Upper lobe of right lung (tissue), 1 donor: ENCODE data around the gene NUP133. TPM values are rescaled to one million over a fixed set of nuclear protein-coding genes. Genes with fewer than 3 reads are reported as not detected.

Experiments
- ATAC-seq: fragments of 200-7000 bp; cut with Tn5 transposase; one replicate; pipeline ENCODE4 v1.9.1; 2020; ENCODE audit warnings: mild to moderate bottlenecking, moderate library complexity
- DNase-seq: peaks from one replicate; pipeline ENCODE4 v3.0.0-alpha.2; 2020
- H3K27ac ChIP-seq: fragments of 200-600 bp; one replicate; pipeline ENCODE4 v1.8.0; 2022
- H3K27me3 ChIP-seq: fragments of 200-600 bp; one replicate; pipeline ENCODE4 v1.8.0; 2022; ENCODE audit warnings: mild to moderate bottlenecking
- H3K36me3 ChIP-seq: fragments of 200-600 bp; one replicate; pipeline ENCODE4 v1.8.0; 2022
- H3K4me1 ChIP-seq: fragments of 200-600 bp; one replicate; pipeline ENCODE4 v1.8.0; 2022
- H3K4me3 ChIP-seq: fragments of 200-600 bp; one replicate; pipeline ENCODE4 v1.8.0; 2022; ENCODE audit warnings: mild to moderate bottlenecking
- H3K9me3 ChIP-seq: fragments of 200-600 bp; one replicate; pipeline ENCODE4 v1.8.0; 2022
- CTCF ChIP-seq: fragments of 200-600 bp; IDR thresholded peaks from one replicate; pipeline ENCODE4 v1.8.0; 2022; ENCODE audit warnings: antibody characterized with exemption
- intact Hi-C: fragments of 100-400 bp; cut with DNase I; formaldehyde crosslinking; loops from one replicate; pipeline ENCODE4 v1.11.0; 2022
- total RNA-seq: library from RNA; stranded (reverse); fragmentation: NEBNext Ultra II Directional; extraction: Animal tissue kit (Norgen Biotek cat#: 25700); gene quantifications from one replicate; pipeline ENCODE4 v1.2.1, GENCODE V29; 2021
- donor health status: DM: no; HTN: yes; CAD: no; lungs with severe emphysema.

Gene NUP133
- total RNA-seq, 1 donor from 2014 or later, result 33.8 TPM

DNA sequence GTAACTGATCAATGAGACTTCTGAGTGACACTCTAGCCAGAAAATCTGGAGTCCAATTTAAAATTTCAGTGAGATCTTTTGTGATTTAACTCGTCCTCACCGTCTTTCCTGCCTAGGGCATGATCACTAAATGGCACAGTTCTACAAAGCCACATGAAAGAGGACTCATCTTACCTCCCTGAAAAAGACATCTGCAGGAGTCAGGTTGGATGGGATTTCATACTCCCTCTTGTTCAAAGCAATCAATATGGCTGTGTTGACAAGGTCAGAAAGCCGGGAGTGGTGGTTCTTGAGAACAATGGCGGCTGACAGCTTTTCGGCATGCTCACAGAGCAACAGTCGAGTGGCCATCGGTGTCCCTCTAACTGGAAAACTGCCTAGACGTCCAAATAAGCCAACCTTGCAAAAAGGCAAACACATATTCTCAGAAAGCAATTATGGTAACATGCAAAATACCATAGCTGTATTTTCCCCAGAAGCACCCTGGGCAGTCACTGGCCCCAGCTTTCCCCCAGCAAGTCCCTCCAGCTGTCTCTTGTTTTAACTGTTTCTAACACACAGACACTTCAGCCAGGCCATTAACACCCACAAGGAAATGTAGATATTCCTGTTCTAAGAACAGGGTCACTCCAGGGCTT, 37.6 kb downstream of the NUP133 start:
- DNase-seq, result no peak
- no peaks in the 10 kb centered on the region for H3K9me3 ChIP-seq
- H3K36me3 ChIP-seq, result peaks cover 88% of the 10 kb centered on the region
- ATAC-seq, result no peak
- H3K4me1 ChIP-seq, result no peaks in the 10 kb centered on the region
- intact Hi-C loops, result loop anchor here (10.0 kb wide), 1 partner anchor 216 kb away; no protein-coding TSS in a partner anchor
- no peak overlapping the region for H3K27ac ChIP-seq
- no peak for TF ChIP-seq CTCF
- no peak overlapping the region for H3K4me3 ChIP-seq
- no peaks in the 10 kb centered on the region for H3K27me3 ChIP-seq

GRCh38 chr1:229466887-229467286, 41.3 kb downstream of the NUP133 start:
- no peak overlapping the region for H3K4me3 ChIP-seq
- no peak for ATAC-seq
- H3K36me3 ChIP-seq, result peaks cover 88% of the 10 kb centered on the region

GRCh38 chr1:229464672-229465071, 43.5 kb downstream of the NUP133 start:
- intact Hi-C loops, result no loop called here
- Histone ChIP-seq H3K36me3 (peaks cover 97% of the 10 kb centered on the region), H3K4me3 (no peak overlapping the region), H3K27me3 (no peaks in the 10 kb centered on the region), H3K4me1 (no peaks in the 10 kb centered on the region), H3K27ac (no peak overlapping the region), H3K9me3 (no peaks in the 10 kb centered on the region)
- DNase-seq (no peak), ATAC-seq (no peak)
- no peak for TF ChIP-seq CTCF

More at GRCh38 chr1:229466887-229467286, 41.3 kb downstream of the NUP133 start:
- intact Hi-C loops, result no loop called here
- DNase-seq, result no peak
- no peaks in the 10 kb centered on the region for H3K9me3 ChIP-seq
- TF ChIP-seq CTCF, result no peak
- no peak overlapping the region for H3K27ac ChIP-seq
- H3K27me3 ChIP-seq, result no peaks in the 10 kb centered on the region
- H3K4me1 ChIP-seq, result no peaks in the 10 kb centered on the region

GRCh38 chr1:229461032-229461668, 47.0 kb downstream of the NUP133 start:
- no peak for DNase-seq
- Histone ChIP-seq H3K27ac (no peak overlapping the region), H3K9me3 (no peaks in the 10 kb centered on the region), H3K4me3 (no peak overlapping the region), H3K36me3 (peaks cover 100% of the 10 kb centered on the region), H3K4me1 (no peaks in the 10 kb centered on the region), H3K27me3 (no peaks in the 10 kb centered on the region)
- TF ChIP-seq CTCF, result no peak
- ATAC-seq, result no peak
- intact Hi-C loops, result no loop called here

DNA sequence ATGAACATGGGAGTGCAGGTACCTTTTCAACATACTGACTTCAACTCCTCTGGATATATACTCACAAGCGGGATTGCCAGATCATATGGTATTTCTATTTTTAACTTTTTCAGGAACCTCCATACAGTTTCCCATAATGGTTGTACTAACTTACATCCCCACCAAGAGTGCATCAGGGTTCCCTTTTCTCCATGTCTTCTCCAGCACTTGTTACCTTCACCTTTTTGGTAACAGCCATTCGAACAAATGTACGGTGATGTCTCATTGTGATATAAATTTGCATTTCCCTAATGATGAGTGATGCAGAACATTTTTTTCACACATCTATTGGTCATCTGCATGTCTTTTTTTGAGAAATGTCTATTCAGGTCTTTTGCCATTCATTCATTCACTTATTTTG, 48.3 kb downstream of the NUP133 start:
- intact Hi-C loops, result no loop called here
- no peak overlapping the region for H3K4me3 ChIP-seq

More for the DNA sequence above, 48.3 kb downstream of the NUP133 start:
- Histone ChIP-seq H3K27ac (no peak overlapping the region), H3K4me1 (no peaks in the 10 kb centered on the region), H3K27me3 (no peaks in the 10 kb centered on the region), H3K9me3 (no peaks in the 10 kb centered on the region), H3K36me3 (peaks cover 100% of the 10 kb centered on the region)
- DNase-seq (no peak), ATAC-seq (no peak)
- no peak for TF ChIP-seq CTCF
